Nephron (organoid): Measurements from ENCODE around the gene PDE4B.

Source experiments
- H3K27ac Mint-ChIP-seq, 3 experiments: 2 replicates each; pipeline ENCODE4 v1.8.0; 2020; ENCODE audit warnings: mixed read lengths in 3 of 3, mild to moderate bottlenecking in 2 of 3, moderate library complexity in 1 of 3
- H3K27me3 Mint-ChIP-seq: 2 replicates; pipeline ENCODE4 v1.8.0; 2021; ENCODE audit warnings: low read depth, mild to moderate bottlenecking, moderate library complexity, mixed read lengths
- H3K36me3 Mint-ChIP-seq: 2 replicates; pipeline ENCODE4 v1.8.0; 2020; ENCODE audit warnings: low read depth, mixed read lengths
- H3K4me1 Mint-ChIP-seq: 2 replicates; pipeline ENCODE4 v1.8.0; 2020; ENCODE audit warnings: mixed read lengths
- H3K4me3 Mint-ChIP-seq, 3 experiments: 2 replicates each; pipeline ENCODE4 v1.8.0; 2020; ENCODE audit warnings: mild to moderate bottlenecking in 3 of 3, mixed read lengths in 3 of 3, moderate library complexity in 2 of 3
- H3K9me3 Mint-ChIP-seq: 2 replicates; pipeline ENCODE4 v1.8.0; 2020; ENCODE audit warnings: mixed read lengths
- CTCF ChIP-seq, 3 experiments: fragments of 200-600 bp; sonication (generic); IDR thresholded peaks; one replicate each; pipeline ENCODE4 v1.5.0; 2021; ENCODE audit warnings: antibody characterized with exemption in 3 of 3; ENCODE audit not compliant: unreplicated experiment in 3 of 3

The PDE4B gene

GRCh38 chr1:66159800-66160199 lies 367.1 kb downstream of the PDE4B start:
- Mint-ChIP-seq H3K4me3 (no peak overlapping the region), H3K36me3 (no peaks in the 10 kb centered on the region), H3K27me3 (no peaks in the 10 kb centered on the region), H3K4me1 (no peaks in the 10 kb centered on the region), H3K27ac (no peak overlapping the region), H3K9me3 (no peaks in the 10 kb centered on the region)
- no peak for TF ChIP-seq CTCF (IDR thresholded peaks at IDR 0.05; ENCODE audit: unreplicated experiment in 3 of 3)

GRCh38 chr1:66160719-66161118 lies 368.0 kb downstream of the PDE4B start:
- Mint-ChIP-seq H3K9me3 (no peaks in the 10 kb centered on the region), H3K27ac (no peak overlapping the region), H3K4me1 (no peaks in the 10 kb centered on the region), H3K36me3 (no peaks in the 10 kb centered on the region), H3K27me3 (no peaks in the 10 kb centered on the region), H3K4me3 (no peak overlapping the region)
- no peak for TF ChIP-seq CTCF (IDR thresholded peaks at IDR 0.05; ENCODE audit: unreplicated experiment in 3 of 3)

GRCh38 chr1:66166753-66167152 lies 374.1 kb downstream of the PDE4B start:
- TF ChIP-seq CTCF (IDR thresholded peaks at IDR 0.05; ENCODE audit: unreplicated experiment in 3 of 3): no peak
- H3K27ac Mint-ChIP-seq: no peak overlapping the region
- no peaks in the 10 kb centered on the region for H3K27me3 Mint-ChIP-seq
- H3K36me3 Mint-ChIP-seq: no peaks in the 10 kb centered on the region
- H3K9me3 Mint-ChIP-seq: no peaks in the 10 kb centered on the region
- H3K4me3 Mint-ChIP-seq: no peak overlapping the region
- H3K4me1 Mint-ChIP-seq: peaks cover 17% of the 10 kb centered on the region

GRCh38 chr1:66167267-66167666 lies 374.6 kb downstream of the PDE4B start:
- TF ChIP-seq CTCF (IDR thresholded peaks at IDR 0.05; ENCODE audit: unreplicated experiment in 3 of 3): no peak
- Mint-ChIP-seq H3K27me3 (no peaks in the 10 kb centered on the region), H3K4me1 (peaks cover 17% of the 10 kb centered on the region), H3K4me3 (no peak overlapping the region), H3K9me3 (no peaks in the 10 kb centered on the region), H3K36me3 (no peaks in the 10 kb centered on the region), H3K27ac (no peak overlapping the region)

- peak overlapping the region in 1 of 3 experiments; percentile 2 for H3K27ac Mint-ChIP-seq
- no peak for TF ChIP-seq CTCF (IDR thresholded peaks at IDR 0.05; ENCODE audit: unreplicated experiment in 3 of 3)
- H3K9me3 Mint-ChIP-seq: no peaks in the 10 kb centered on the region
- no peaks in the 10 kb centered on the region for H3K36me3 Mint-ChIP-seq
- H3K4me1 Mint-ChIP-seq: peaks cover 17% of the 10 kb centered on the region
- no peaks in the 10 kb centered on the region for H3K27me3 Mint-ChIP-seq
- H3K4me3 Mint-ChIP-seq: no peak overlapping the region
These were observed 375.8 kb downstream of the PDE4B start for GRCh38 chr1:66168467-66168887.

GRCh38 chr1:66168948-66169671 lies 376.4 kb downstream of the PDE4B start:
- no peaks in the 10 kb centered on the region for H3K27me3 Mint-ChIP-seq
- no peaks in the 10 kb centered on the region for H3K36me3 Mint-ChIP-seq
- H3K27ac Mint-ChIP-seq: no peak overlapping the region
- TF ChIP-seq CTCF (IDR thresholded peaks at IDR 0.05; ENCODE audit: unreplicated experiment in 3 of 3): no peak
- H3K4me1 Mint-ChIP-seq: peaks cover 17% of the 10 kb centered on the region
- no peaks in the 10 kb centered on the region for H3K9me3 Mint-ChIP-seq
- H3K4me3 Mint-ChIP-seq: no peak overlapping the region
